Pulmonary artery endothelial cell (primary cell): Measurements from ENCODE around the gene MAGI2. TPM values are rescaled to one million over a fixed set of nuclear protein-coding genes. Genes with fewer than 3 reads are reported as not detected.

Source experiments
- DNase-seq: peaks from one replicate; pipeline ENCODE4 v3.0.0-alpha.2; 2011; ENCODE audit warnings: low read depth, low spot score
- total RNA-seq: library from RNA; depleted of rRNA; stranded (reverse); fragments of >200 nt; gene quantifications from 2 replicates; pipeline ENCODE4 v1.2.3, GENCODE V29; 2014

MAGI2 gene
- total RNA-seq, 1 donor from 2014 or later: 1.3 TPM

- no peak for DNase-seq
Observed at GRCh38 chr7:78953090-78953489, 500.4 kb downstream of the MAGI2 start.

- DNase-seq: no peak
Observed at GRCh38 chr7:78939669-78940068, 513.8 kb downstream of the MAGI2 start.

- DNase-seq: no peak
Observed at GRCh38 chr7:78924581-78924980, 528.9 kb downstream of the MAGI2 start.

GRCh38 chr7:78912781-78913180 is 540.7 kb downstream of the MAGI2 start:
- DNase-seq: no peak

- DNase-seq: no peak
Observed at GRCh38 chr7:78906735-78907134, 546.7 kb downstream of the MAGI2 start.

GRCh38 chr7:78905436-78905835 is 548.0 kb downstream of the MAGI2 start:
- DNase-seq: no peak

GRCh38 chr7:78904983-78905382 is 548.5 kb downstream of the MAGI2 start:
- DNase-seq: no peak

GRCh38 chr7:78901566-78901965 is 551.9 kb downstream of the MAGI2 start:
- DNase-seq: no peak

GRCh38 chr7:78900806-78901205 is 552.7 kb downstream of the MAGI2 start:
- no peak for DNase-seq

GRCh38 chr7:78895393-78895792 is 558.1 kb downstream of the MAGI2 start:
- DNase-seq: no peak

- no peak for DNase-seq
Observed at GRCh38 chr7:78879206-78879605, 574.3 kb downstream of the MAGI2 start.

GRCh38 chr7:78873117-78873516 is 580.4 kb downstream of the MAGI2 start:
- DNase-seq: no peak

- DNase-seq: no peak
Observed at GRCh38 chr7:78864339-78864738, 589.1 kb downstream of the MAGI2 start.

- no peak for DNase-seq
Observed at GRCh38 chr7:78863281-78863680, 590.2 kb downstream of the MAGI2 start.

GRCh38 chr7:78862411-78862900 is 591.0 kb downstream of the MAGI2 start:
- no peak for DNase-seq

- DNase-seq: no peak
Observed at GRCh38 chr7:78852951-78853350, 600.5 kb downstream of the MAGI2 start.

- DNase-seq: no peak
Observed at GRCh38 chr7:78850093-78850740, 603.2 kb downstream of the MAGI2 start.

- DNase-seq: no peak
Observed at GRCh38 chr7:78845155-78845554, 608.3 kb downstream of the MAGI2 start.

- DNase-seq: no peak
Observed at GRCh38 chr7:78842068-78842467, 611.4 kb downstream of the MAGI2 start.

- DNase-seq: no peak
Observed at GRCh38 chr7:78835897-78836296, 617.6 kb downstream of the MAGI2 start.

GRCh38 chr7:78828317-78828716 is 625.1 kb downstream of the MAGI2 start:
- no peak for DNase-seq

- DNase-seq: no peak
Observed at GRCh38 chr7:78803501-78804127, 649.9 kb downstream of the MAGI2 start.

GRCh38 chr7:78794101-78794500 is 659.4 kb downstream of the MAGI2 start:
- no peak for DNase-seq
